T-cell (primary cell): ENCODE measurements around the gene AGPAT4. TPM values are rescaled to one million over a fixed set of nuclear protein-coding genes. Genes with fewer than 3 reads are reported as not detected.
"Not testable (repeated sequence)": the region's sequence is repeated elsewhere in the genome, so short reads cannot be mapped to it uniquely, and the experiment has no call there.

Experiments used
- ATAC-seq, 4 experiments: fragments of 200-7000 bp in 3 of 4; fragments of 150-1000 bp in 1 of 4; cut with Tn5 transposase; replicated peaks in 1 of 4; 1 replicate in 3 of 4; 2 replicates in 1 of 4; pipeline ENCODE4 v1.10.0; 2021; ENCODE audit warnings: moderate library complexity in 3 of 4, mild to moderate bottlenecking in 2 of 4, moderate number of reproducible peaks in 1 of 4
- CTCF ChIA-PET, 2 donors: fragments of 300-600 bp; sonication (Branson Sonifier 250); formaldehyde crosslinking; loops; one replicate each; lab custom pipeline; 2022; ENCODE audit warnings: antibody characterized with exemption in 2 of 2; lab: Charles Lee
- POLR2A ChIA-PET, 2 donors: fragments of 300-600 bp; sonication (Branson Sonifier 250); formaldehyde crosslinking; loops; one replicate each; lab custom pipeline; 2022; ENCODE audit warnings: antibody characterized with exemption in 2 of 2; lab: Charles Lee
- DNase-seq, 35 experiments: peaks; one replicate each; pipeline versions ENCODE4 v3.0.0 to v3.0.0-alpha.2; 2013 to 2023
- H3K27ac ChIP-seq: one replicate; pipeline ENCODE4 v1.5.1; 2013; ENCODE audit warnings: low read length
- H3K27me3 ChIP-seq, 2 experiments: replicated peaks in 1 of 2; 1 replicate in 1 of 2; 2 replicates in 1 of 2; pipeline versions ENCODE4 v1.6.1 to v1.7.0; 2013; ENCODE audit warnings: low read length in 1 of 2, mixed read lengths in 1 of 2; ENCODE audit not compliant: control insufficient read depth in 2 of 2, insufficient read depth in 2 of 2; ENCODE audit errors: extremely low read depth in 1 of 2
- H3K36me3 ChIP-seq, 2 donors: 1 replicate in 1 of 2; 2 replicates in 1 of 2; pipeline versions ENCODE4 v1.6.1 to v1.7.0; 2013; ENCODE audit warnings: low read length in 1 of 2; ENCODE audit not compliant: control insufficient read depth in 2 of 2, insufficient read depth in 1 of 2; ENCODE audit errors: extremely low read depth in 1 of 2
- H3K4me1 ChIP-seq, 2 experiments: 1 replicate in 1 of 2; 2 replicates in 1 of 2; pipeline versions ENCODE4 v1.6.1 to v1.7.0; 2013; ENCODE audit warnings: low read length in 2 of 2, mixed read lengths in 1 of 2; ENCODE audit not compliant: insufficient read depth in 2 of 2, control insufficient read depth in 1 of 2; ENCODE audit errors: extremely low read depth in 1 of 2
- H3K4me3 ChIP-seq, 2 donors: 1 replicate in 1 of 2; 2 replicates in 1 of 2; pipeline versions ENCODE4 v1.5.1 to v1.7.0; 2013; ENCODE audit warnings: mild to moderate bottlenecking in 2 of 2, low read length in 1 of 2, moderate library complexity in 1 of 2; ENCODE audit not compliant: control insufficient read depth in 1 of 2; ENCODE audit errors: extremely low read depth in 1 of 2
- H3K9me3 ChIP-seq: 2 replicates; pipeline ENCODE4 v1.7.0; 2013
- H3K27ac Mint-ChIP-seq, 2 donors: one replicate each; pipeline ENCODE4 v1.8.0; 2020 to 2021; ENCODE audit warnings: mild to moderate bottlenecking in 2 of 2, mixed read lengths in 2 of 2
- H3K27me3 Mint-ChIP-seq, 2 donors: one replicate each; pipeline ENCODE4 v1.8.0; 2021 to 2022; ENCODE audit warnings: mixed read lengths in 2 of 2
- H3K36me3 Mint-ChIP-seq: one replicate; pipeline ENCODE4 v1.8.0; 2021; ENCODE audit warnings: mixed read lengths
- H3K4me1 Mint-ChIP-seq, 3 donors: one replicate each; pipeline ENCODE4 v1.8.0; 2020 to 2022; ENCODE audit warnings: mixed read lengths in 3 of 3, mild to moderate bottlenecking in 1 of 3
- H3K4me3 Mint-ChIP-seq, 3 donors: one replicate each; pipeline ENCODE4 v1.8.0; 2020 to 2022; ENCODE audit warnings: mild to moderate bottlenecking in 3 of 3, mixed read lengths in 3 of 3, moderate library complexity in 3 of 3
- H3K9me3 Mint-ChIP-seq, 3 donors: one replicate each; pipeline ENCODE4 v1.8.0; 2020 to 2022; ENCODE audit warnings: mixed read lengths in 3 of 3
- WGBS: methylation state at CpG from one replicate; pipeline ENCODE4 v1.1.5; 2013; ENCODE audit warnings: missing lambda C conversion rate; ENCODE audit not compliant: insufficient coverage; 5-methylcytosine and 5-hydroxymethylcytosine counted together
- total RNA-seq, 35 experiments: library from RNA in 6 of 35; stranded (reverse) in 6 of 35; fragments of 120-200 nt in 1 of 35; gene quantifications; one replicate each; pipeline versions ENCODE4 v1.2.1 to v1.2.4 and lab custom pipeline; 2013 to 2026

Gene AGPAT4
- total RNA-seq, 5 donors from 2014 or later (not counting 1 experiment from before 2014, with no cell fraction given) = 5.6 to 15.0 (median 6.3) TPM

- H3K27me3 ChIP-seq, ATAC-seq, H3K27ac ChIP-seq, H3K27me3 Mint-ChIP-seq, H3K9me3 Mint-ChIP-seq, CTCF ChIA-PET, H3K4me1 Mint-ChIP-seq, H3K9me3 ChIP-seq, H3K27ac Mint-ChIP-seq, POLR2A ChIA-PET, DNase-seq, H3K4me1 ChIP-seq, H3K36me3 Mint-ChIP-seq, H3K36me3 ChIP-seq, H3K4me3 ChIP-seq, H3K4me3 Mint-ChIP-seq: not testable (repeated sequence)
- 74% methylated on average over 8 of the region's 20 CpGs for WGBS
Measured at GRCh38 chr6:161314541-161315245, 40.8 kb upstream of the AGPAT4 start.

GRCh38 chr6:161313940-161314509 is 40.2 kb upstream of the AGPAT4 start:
- H3K27ac ChIP-seq = no peak overlapping the region
- H3K36me3 ChIP-seq = no peaks in the 10 kb centered on the region
- Mint-ChIP-seq H3K4me3 (no peak overlapping the region), H3K4me1 (no peaks in the 10 kb centered on the region), H3K9me3 (peaks cover 0 to 4% (median 0%) of the 10 kb centered on the region in 3 donors), H3K36me3 (no peaks in the 10 kb centered on the region), H3K27ac (no peak overlapping the region), H3K27me3 (peaks cover 0 to 4% of the 10 kb centered on the region in 2 donors)
- H3K4me3 ChIP-seq = no peak overlapping the region
- no peaks in the 10 kb centered on the region for H3K4me1 ChIP-seq
- no peaks in the 10 kb centered on the region for H3K27me3 ChIP-seq
- DNase-seq = no peak
- ChIA-PET CTCF (no interaction called here), POLR2A (no interaction called here)
- no peak for ATAC-seq
- no CpG with 5 or more reads among the region's 6 CpGs for WGBS
- H3K9me3 ChIP-seq = no peaks in the 10 kb centered on the region

GRCh38 chr6:161313475-161313874 is 39.6 kb upstream of the AGPAT4 start:
- not testable (repeated sequence) for H3K4me1 Mint-ChIP-seq, DNase-seq, H3K9me3 Mint-ChIP-seq

GRCh38 chr6:161309774-161310173 is 35.9 kb upstream of the AGPAT4 start:
- DNase-seq, H3K27me3 Mint-ChIP-seq, POLR2A ChIA-PET, H3K36me3 ChIP-seq, H3K4me3 ChIP-seq, H3K27ac Mint-ChIP-seq, ATAC-seq, H3K9me3 ChIP-seq, CTCF ChIA-PET, H3K9me3 Mint-ChIP-seq, H3K27ac ChIP-seq, H3K27me3 ChIP-seq, H3K4me3 Mint-ChIP-seq, H3K4me1 ChIP-seq, H3K4me1 Mint-ChIP-seq, H3K36me3 Mint-ChIP-seq: not testable (repeated sequence)
- 72% methylated on average over 6 of the region's 7 CpGs for WGBS

More at GRCh38 chr6:161313475-161313874, 39.6 kb upstream of the AGPAT4 start:
- WGBS = 83% methylated on average over 2 of the region's 3 CpGs
- H3K27ac ChIP-seq, ATAC-seq, H3K9me3 ChIP-seq, H3K36me3 ChIP-seq, H3K27me3 ChIP-seq, H3K27ac Mint-ChIP-seq, H3K27me3 Mint-ChIP-seq, POLR2A ChIA-PET, H3K4me3 ChIP-seq, H3K36me3 Mint-ChIP-seq, CTCF ChIA-PET, H3K4me1 ChIP-seq, H3K4me3 Mint-ChIP-seq: not testable (repeated sequence)

GRCh38 chr6:161308075-161308655 is 34.3 kb upstream of the AGPAT4 start:
- H3K4me1 ChIP-seq = no peaks in the 10 kb centered on the region
- ATAC-seq = no peak
- no peaks in the 10 kb centered on the region for H3K4me1 Mint-ChIP-seq
- no peak overlapping the region for H3K4me3 ChIP-seq
- WGBS = 76% methylated on average over 8 of the region's 10 CpGs
- no peaks in the 10 kb centered on the region for H3K36me3 ChIP-seq
- no peaks in the 10 kb centered on the region for H3K9me3 Mint-ChIP-seq
- no peak overlapping the region for H3K27ac ChIP-seq
- no peak overlapping the region for H3K4me3 Mint-ChIP-seq
- no peak overlapping the region for H3K27ac Mint-ChIP-seq
- ChIA-PET POLR2A (no interaction called here), CTCF (no interaction called here)
- peaks cover 0 to 4% of the 10 kb centered on the region in 2 donors for H3K27me3 Mint-ChIP-seq
- no peaks in the 10 kb centered on the region for H3K36me3 Mint-ChIP-seq
- H3K27me3 ChIP-seq = peaks cover 0 to 5% of the 10 kb centered on the region in 2 experiments
- no peaks in the 10 kb centered on the region for H3K9me3 ChIP-seq
- DNase-seq = no peak

DNA sequence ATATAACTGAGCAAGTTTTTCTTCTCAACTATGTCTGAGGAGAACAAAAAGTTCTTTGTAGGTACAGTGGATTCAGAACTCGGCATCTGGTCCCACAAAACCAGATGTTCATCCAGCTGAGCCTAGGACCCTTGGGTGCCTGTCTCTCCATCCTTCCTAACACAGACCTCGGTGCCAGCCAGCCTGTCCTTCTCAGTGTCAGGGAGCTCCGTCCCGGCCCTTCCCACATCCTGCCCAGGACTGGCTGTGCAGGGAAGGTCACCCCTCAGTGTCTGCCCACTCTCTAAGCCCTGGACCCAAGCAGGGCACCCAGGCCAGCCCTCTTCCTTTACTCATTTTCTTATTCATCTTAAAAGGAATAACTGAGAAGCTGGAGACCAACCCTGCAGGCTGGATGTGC is 32.0 kb upstream of the AGPAT4 start:
- H3K27me3 ChIP-seq = peaks cover 0 to 7% of the 10 kb centered on the region in 2 experiments
- 78% methylated on average over 4 of the region's 4 CpGs for WGBS
- ATAC-seq (no peak), DNase-seq (no peak)
- ChIA-PET POLR2A (no interaction called here), CTCF (no interaction called here)
- no peaks in the 10 kb centered on the region for H3K36me3 Mint-ChIP-seq
- peaks cover 0 to 4% of the 10 kb centered on the region in 2 donors for H3K27me3 Mint-ChIP-seq
- no peak overlapping the region for H3K27ac Mint-ChIP-seq
- no peaks in the 10 kb centered on the region for H3K36me3 ChIP-seq
- H3K4me1 ChIP-seq = no peaks in the 10 kb centered on the region
- H3K27ac ChIP-seq = no peak overlapping the region
- no peaks in the 10 kb centered on the region for H3K9me3 Mint-ChIP-seq
- H3K4me1 Mint-ChIP-seq = no peaks in the 10 kb centered on the region
- no peaks in the 10 kb centered on the region for H3K9me3 ChIP-seq
- H3K4me3 ChIP-seq = no peak overlapping the region
- H3K4me3 Mint-ChIP-seq = no peak overlapping the region
